Endothelial cell of umbilical vein (primary cell): Measurements from ENCODE around the gene HCK.

Experiments used
- CTCF ChIP-seq, 2 donors: IDR thresholded peaks; 1 replicate in 1 of 2; 2 replicates in 1 of 2; pipeline ENCODE4 v1.5.1; 2011; ENCODE audit warnings: low read length in 2 of 2, mild to moderate bottlenecking in 2 of 2, moderate library complexity in 2 of 2, control low read depth in 1 of 2, inconsistent platforms in 1 of 2, low read depth in 1 of 2; ENCODE audit not compliant: insufficient read depth in 1 of 2; ENCODE audit errors: extremely low read depth in 1 of 2
- EZH2 ChIP-seq: IDR thresholded peaks from 2 replicates; pipeline ENCODE4 v1.6.1; 2012; ENCODE audit warnings: borderline replicate concordance, low read depth, mild to moderate bottlenecking, moderate library complexity, low read length, inconsistent platforms; ENCODE audit not compliant: severe bottlenecking
- GATA2 ChIP-seq: IDR thresholded peaks from 2 replicates; pipeline ENCODE4 v1.7.0; 2011; ENCODE audit warnings: low read depth, mild to moderate bottlenecking, moderate library complexity, mixed read lengths, low read length; ENCODE audit not compliant: insufficient read length, insufficient read depth
- JUN ChIP-seq: IDR thresholded peaks from 2 replicates; pipeline ENCODE4 v1.6.1; 2011; ENCODE audit warnings: borderline replicate concordance, low read depth; ENCODE audit not compliant: insufficient read length, insufficient read depth
- MYC ChIP-seq: IDR thresholded peaks from one replicate; pipeline ENCODE4 v1.6.1; 2011; ENCODE audit warnings: mild to moderate bottlenecking, low read depth, low read length
- POLR2A ChIP-seq: IDR thresholded peaks from 2 replicates; pipeline ENCODE4 v1.6.1; 2012; ENCODE audit warnings: low read depth, mild to moderate bottlenecking, control low read depth, low read length
- POLR2AphosphoS5 ChIP-seq: IDR thresholded peaks from 2 replicates; pipeline ENCODE4 v1.6.1; 2012; ENCODE audit warnings: low read depth, mild to moderate bottlenecking, control low read depth, low read length, moderate library complexity; ENCODE audit not compliant: insufficient read depth
- TF ChIP-seq, protein P1 (sequence below): IDR thresholded peaks from 2 replicates; pipeline ENCODE4 v1.6.1; 2011; ENCODE audit not compliant: insufficient read depth, insufficient read length

DNA sequence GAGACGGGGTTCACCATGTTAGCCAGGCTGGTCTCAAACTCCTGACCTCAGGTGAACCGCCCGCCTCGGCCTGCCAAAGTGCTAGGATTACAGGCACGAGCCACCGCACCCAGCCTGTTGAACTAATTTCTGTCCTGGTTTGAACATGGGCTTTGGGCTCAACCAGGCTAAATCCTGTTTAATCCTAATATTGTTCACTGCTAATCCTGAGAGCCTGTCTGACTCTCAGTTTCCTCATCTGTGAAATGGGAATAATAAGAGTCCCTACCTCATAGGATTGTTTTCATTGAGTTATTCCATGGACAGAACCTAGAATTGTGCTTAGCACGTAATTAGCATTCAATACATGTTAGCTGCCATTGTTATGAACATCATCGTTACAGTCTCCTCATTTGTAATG is 74.9 kb downstream of the HCK start:
- no peak for TF ChIP-seq POLR2A
- TF ChIP-seq CTCF (IDR thresholded peaks at IDR 0.05; ENCODE audit: extremely low read depth in 1 of 2, insufficient read depth in 1 of 2, low read depth in 1 of 2, low read length in 2 of 2), result no peak
- TF ChIP-seq, protein P1, sequence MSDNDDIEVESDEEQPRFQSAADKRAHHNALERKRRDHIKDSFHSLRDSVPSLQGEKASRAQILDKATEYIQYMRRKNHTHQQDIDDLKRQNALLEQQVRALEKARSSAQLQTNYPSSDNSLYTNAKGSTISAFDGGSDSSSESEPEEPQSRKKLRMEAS, result no peak
- no peak for TF ChIP-seq EZH2
- TF ChIP-seq GATA2, result no peak
- no peak for TF ChIP-seq POLR2AphosphoS5
- no peak for TF ChIP-seq MYC
- TF ChIP-seq JUN, result no peak
